AG09319 (cell line): ENCODE data around the gene FGFBP2.

Experiments
- DNase-seq: peaks from one replicate; pipeline ENCODE4 v3.0.0-alpha.2; 2010; ENCODE audit warnings: low read depth; ENCODE audit errors: extremely low read depth
- TF ChIP-seq, protein P1 (sequence below): IDR thresholded peaks from 2 replicates; pipeline ENCODE4 v1.5.1; 2011; ENCODE audit warnings: low read depth, mild to moderate bottlenecking, inconsistent platforms, low read length, moderate library complexity

Gene FGFBP2

DNA sequence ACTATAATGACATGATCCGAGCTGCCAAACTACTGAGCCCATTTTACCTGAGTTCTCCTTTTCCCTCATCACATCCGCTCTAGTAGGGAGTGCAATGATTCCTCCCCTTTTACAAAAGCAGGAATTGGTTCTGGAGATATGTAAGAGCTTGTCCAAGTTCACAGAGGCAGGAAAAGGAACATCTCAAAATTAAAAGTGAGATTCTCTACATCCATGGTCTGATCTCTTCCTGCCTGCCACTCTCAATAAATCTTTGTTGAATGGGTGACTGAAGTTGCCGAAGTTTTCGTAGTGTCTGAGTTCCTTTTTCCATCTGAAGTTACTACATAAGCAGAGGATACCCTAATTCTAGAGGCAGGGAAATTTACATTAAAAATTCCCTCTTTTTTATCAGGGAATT, 24.3 kb downstream of the FGFBP2 start, which contains the start of gene FGFBP1:
Gene FGFBP1 (minus strand): TSS at position 101 of the 400 bp plus-strand sequence. CDS start 2,108 bp downstream, outside the sequence.
- no peak for DNase-seq
- TF ChIP-seq, protein P1, sequence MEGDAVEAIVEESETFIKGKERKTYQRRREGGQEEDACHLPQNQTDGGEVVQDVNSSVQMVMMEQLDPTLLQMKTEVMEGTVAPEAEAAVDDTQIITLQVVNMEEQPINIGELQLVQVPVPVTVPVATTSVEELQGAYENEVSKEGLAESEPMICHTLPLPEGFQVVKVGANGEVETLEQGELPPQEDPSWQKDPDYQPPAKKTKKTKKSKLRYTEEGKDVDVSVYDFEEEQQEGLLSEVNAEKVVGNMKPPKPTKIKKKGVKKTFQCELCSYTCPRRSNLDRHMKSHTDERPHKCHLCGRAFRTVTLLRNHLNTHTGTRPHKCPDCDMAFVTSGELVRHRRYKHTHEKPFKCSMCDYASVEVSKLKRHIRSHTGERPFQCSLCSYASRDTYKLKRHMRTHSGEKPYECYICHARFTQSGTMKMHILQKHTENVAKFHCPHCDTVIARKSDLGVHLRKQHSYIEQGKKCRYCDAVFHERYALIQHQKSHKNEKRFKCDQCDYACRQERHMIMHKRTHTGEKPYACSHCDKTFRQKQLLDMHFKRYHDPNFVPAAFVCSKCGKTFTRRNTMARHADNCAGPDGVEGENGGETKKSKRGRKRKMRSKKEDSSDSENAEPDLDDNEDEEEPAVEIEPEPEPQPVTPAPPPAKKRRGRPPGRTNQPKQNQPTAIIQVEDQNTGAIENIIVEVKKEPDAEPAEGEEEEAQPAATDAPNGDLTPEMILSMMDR, result no peak

DNA sequence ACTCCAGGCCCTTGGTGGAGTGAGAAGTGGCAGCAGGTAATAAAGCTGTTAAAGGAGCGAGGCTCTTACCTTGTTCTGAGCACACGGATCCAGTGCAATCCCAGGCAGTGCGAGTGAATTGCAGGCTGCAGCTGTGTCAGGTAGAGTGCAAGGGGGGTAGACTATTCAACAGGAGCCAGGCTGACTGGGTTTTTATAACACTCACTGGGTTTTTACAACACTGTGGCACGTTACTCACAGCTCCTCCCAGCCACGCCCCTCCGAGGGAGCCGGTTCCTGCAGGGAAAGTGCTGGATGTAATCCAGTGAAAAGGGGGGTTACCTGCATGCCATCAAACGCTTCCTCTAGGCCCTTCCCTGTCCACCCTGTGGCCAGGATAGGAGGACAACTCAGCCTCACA, 24.8 kb downstream of the FGFBP2 start:
- no peak for DNase-seq
- TF ChIP-seq, protein P1, result no peak

DNA sequence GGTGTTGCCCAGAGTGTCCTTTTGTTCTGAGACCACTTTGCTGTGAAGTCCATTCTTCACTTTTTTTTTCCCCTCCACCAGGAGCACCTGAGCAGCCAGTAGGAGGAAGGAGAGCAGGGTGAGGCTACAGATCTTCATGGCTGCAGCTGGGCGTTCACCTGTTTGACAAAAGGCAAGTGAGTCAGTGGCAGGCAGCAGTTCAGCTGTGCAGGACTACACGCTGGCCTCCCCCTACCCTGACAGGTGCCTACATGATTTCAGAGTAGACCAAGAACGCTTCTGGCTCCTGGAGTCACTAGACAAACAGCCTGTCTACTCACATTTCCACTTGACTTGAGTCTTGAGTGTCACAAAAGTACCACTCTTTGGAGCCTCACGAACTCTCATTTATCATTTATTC, 26.5 kb downstream of the FGFBP2 start:
- no peak for DNase-seq
- TF ChIP-seq, protein P1, result no peak

DNA sequence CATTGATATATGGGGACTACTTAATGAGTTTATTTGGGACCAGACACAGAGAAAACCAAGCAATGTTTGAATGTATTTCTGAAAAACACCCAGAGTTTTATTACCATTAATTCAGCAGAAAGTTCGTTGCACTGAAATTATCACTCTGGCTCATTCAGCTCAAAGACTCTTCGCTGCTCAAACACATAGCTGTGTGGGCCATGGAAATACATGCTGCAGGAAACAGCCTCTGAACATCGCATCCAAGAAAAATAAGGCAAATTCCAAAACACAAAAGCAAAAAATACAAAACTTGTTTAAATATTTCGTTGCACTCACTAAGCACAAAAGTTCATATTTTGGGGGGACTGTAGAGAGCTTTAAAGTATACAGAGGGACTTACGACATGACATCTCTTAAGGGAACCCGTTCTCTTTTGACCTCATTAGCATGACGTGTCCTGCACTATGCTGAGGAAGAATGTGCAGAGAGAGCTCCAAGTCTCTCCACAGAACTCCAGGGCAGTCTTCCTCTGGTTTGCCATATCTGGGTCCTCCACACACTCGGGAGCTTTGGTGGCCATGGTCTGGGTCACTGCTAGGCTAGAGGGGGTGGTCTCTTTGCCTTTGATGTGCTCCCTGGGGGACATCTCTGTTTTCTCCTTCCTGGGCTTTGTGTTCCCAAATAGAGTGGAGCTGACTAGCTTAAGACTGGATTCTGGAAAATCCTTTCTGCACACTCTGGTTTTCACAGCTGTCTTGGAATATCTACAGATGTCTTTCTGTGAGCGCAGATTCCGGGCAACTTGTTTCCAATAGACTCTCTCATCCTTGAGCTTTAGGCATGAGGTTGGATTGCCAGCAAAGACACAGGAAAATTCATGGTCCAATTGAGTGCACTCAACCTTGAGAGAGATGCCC, 27.2 kb downstream of the FGFBP2 start:
- TF ChIP-seq, protein P1, result no peak
- no peak for DNase-seq

DNA sequence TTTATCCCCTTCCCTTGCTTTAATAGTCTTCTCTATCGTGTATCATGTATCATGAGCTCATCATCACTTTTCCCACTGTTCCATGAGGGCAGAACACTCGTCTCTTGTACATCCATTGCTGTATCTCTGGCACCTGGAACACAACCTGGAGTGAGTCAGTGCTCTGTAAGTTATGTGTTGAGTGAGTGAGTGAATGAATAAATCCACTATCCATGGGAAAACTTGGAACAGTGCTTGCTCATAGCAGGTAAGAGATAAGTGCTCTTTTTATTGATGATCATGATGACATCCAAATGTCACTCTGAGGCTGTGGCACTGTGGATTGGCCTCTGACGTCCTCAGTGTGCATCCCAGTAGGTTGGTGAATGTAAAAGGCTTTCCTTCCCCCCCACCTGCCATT, 28.7 kb downstream of the FGFBP2 start:
- TF ChIP-seq, protein P1, result no peak
- DNase-seq, result no peak

DNA sequence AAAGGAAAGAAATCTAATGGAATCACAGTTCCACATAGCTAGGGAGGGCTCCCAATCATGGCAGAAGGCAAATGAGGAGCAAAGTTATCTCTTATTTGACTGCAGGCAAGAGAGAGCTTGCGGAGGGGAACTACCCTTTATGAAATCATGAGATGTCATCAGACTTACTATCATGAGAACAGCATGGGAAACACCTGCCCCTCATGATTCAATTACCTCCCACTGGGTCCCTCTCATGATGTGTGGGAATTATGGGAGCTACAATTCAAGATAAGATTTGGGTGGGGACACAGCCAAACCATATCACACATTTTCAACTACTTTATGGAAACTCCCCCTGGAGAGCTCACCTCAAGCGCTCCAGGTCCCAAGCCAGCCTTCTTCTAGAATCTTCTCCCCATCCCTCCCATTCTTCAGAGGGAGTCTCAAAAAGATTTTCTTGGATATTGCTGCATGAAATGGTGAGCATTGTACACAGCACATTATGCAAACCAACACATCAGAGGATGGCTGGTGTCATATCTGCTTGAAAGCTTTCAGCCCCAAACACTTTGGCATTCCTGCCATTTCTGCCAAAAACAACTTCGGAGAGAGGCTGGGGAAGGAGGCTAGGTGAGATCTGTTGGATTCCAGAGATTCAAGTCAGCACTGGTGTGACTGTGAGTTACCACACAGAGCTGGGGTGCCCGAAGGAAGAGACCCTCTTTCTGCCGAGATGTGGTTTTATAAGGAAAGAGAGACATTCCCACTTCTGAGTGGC, 31.3 kb downstream of the FGFBP2 start:
- DNase-seq, result no peak
- TF ChIP-seq, protein P1, result no peak

DNA sequence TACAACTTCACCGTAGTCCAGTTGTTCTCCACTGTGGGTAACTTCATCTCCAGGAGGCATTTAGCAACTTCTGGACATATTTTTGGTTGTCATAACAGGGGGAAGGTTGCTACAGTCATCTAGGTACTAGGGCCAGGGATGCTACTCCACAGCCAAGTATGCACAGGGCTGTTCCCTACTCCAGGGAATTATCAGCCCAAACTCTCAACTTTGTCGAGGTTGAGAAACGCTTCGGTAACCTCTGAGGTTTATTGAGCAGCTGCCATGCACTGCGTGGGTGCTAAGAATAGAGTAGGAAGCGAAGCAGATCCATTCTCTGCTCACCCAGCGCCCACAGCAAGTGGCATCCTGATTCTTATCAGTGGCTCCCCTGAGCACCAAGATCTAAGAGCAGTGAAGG, 32.7 kb downstream of the FGFBP2 start:
- TF ChIP-seq, protein P1, result no peak
- DNase-seq, result no peak
